Liver (tissue), 9 donors: ENCODE measurements around the gene LSM4. TPM values are rescaled to one million over a fixed set of nuclear protein-coding genes. Genes with fewer than 3 reads are reported as not detected.

Source experiments
- DNase-seq: peaks from one replicate; pipeline ENCODE4 v3.0.0-alpha.2; 2017; ENCODE audit warnings: low spot score
- H3K27ac ChIP-seq, 2 donors: one replicate each; pipeline ENCODE4 v1.7.0; 2013; ENCODE audit warnings: inconsistent platforms in 2 of 2, low read length in 2 of 2, control low read depth in 1 of 2, low read depth in 1 of 2, mild to moderate bottlenecking in 1 of 2
- H3K27me3 ChIP-seq, 4 donors: one replicate each; pipeline versions ENCODE4 v1.6.1 to v1.7.0; 2013; ENCODE audit warnings: low read length in 3 of 4, inconsistent platforms in 1 of 4, mild to moderate bottlenecking in 1 of 4, moderate library complexity in 1 of 4; ENCODE audit not compliant: control insufficient read depth in 4 of 4, insufficient read depth in 4 of 4
- H3K36me3 ChIP-seq, 4 donors: one replicate each; pipeline versions ENCODE4 v1.6.1 to v1.7.0; 2013; ENCODE audit warnings: low read length in 3 of 4, mild to moderate bottlenecking in 3 of 4, low read depth in 1 of 4, moderate library complexity in 1 of 4; ENCODE audit not compliant: control insufficient read depth in 4 of 4, insufficient read depth in 3 of 4
- H3K4me1 ChIP-seq, 4 donors: one replicate each; pipeline versions ENCODE4 v1.6.1 to v1.7.0; 2013; ENCODE audit warnings: low read length in 3 of 4, mild to moderate bottlenecking in 3 of 4, moderate library complexity in 1 of 4; ENCODE audit not compliant: control insufficient read depth in 4 of 4, insufficient read depth in 4 of 4
- H3K4me3 ChIP-seq, 3 donors: one replicate each; pipeline versions ENCODE4 v1.6.1 to v1.7.0; 2013; ENCODE audit warnings: low read length in 3 of 3, control low read depth in 1 of 3, low read depth in 1 of 3, mild to moderate bottlenecking in 1 of 3
- H3K9ac ChIP-seq, 2 donors: one replicate each; pipeline ENCODE4 v1.7.0; 2013; ENCODE audit warnings: low read length in 2 of 2, mild to moderate bottlenecking in 2 of 2, moderate library complexity in 2 of 2, control low read depth in 1 of 2, low read depth in 1 of 2
- H3K9me3 ChIP-seq, 4 donors: one replicate each; pipeline versions ENCODE4 v1.6.1 to v1.7.0; 2013; ENCODE audit warnings: low read length in 3 of 4; ENCODE audit not compliant: control insufficient read depth in 4 of 4
- ATF3 ChIP-seq: IDR thresholded peaks from 2 replicates; pipeline ENCODE4 v1.6.1; 2016; ENCODE audit warnings: antibody characterized with exemption
- CTCF ChIP-seq: fragments of 150-350 bp; IDR thresholded peaks from 2 replicates; pipeline ENCODE4 v1.5.1; 2017; ENCODE audit warnings: improper control_type of control experiment, low read depth, low read length; ENCODE audit not compliant: missing input control
- EGR1 ChIP-seq, 2 donors: IDR thresholded peaks; 2 replicates each; pipeline ENCODE4 v1.6.1; 2016 to 2018; ENCODE audit warnings: antibody characterized with exemption in 2 of 2, low read depth in 2 of 2
- FOXA1 ChIP-seq: IDR thresholded peaks from 2 replicates; pipeline ENCODE4 v1.6.1; 2016; ENCODE audit warnings: antibody characterized with exemption
- FOXA2 ChIP-seq: IDR thresholded peaks from 2 replicates; pipeline ENCODE4 v1.6.1; 2016; ENCODE audit warnings: antibody characterized with exemption
- GABPA ChIP-seq, 2 donors: IDR thresholded peaks in 1 of 2; conservative IDR thresholded peaks in 1 of 2; 2 replicates each; pipeline ENCODE4 v1.6.1; 2016; ENCODE audit warnings: antibody characterized with exemption in 2 of 2, mild to moderate bottlenecking in 1 of 2, moderate library complexity in 1 of 2
- HNF4A ChIP-seq, 2 donors: conservative IDR thresholded peaks; 2 replicates each; pipeline ENCODE4 v1.6.1; 2016; ENCODE audit warnings: antibody characterized with exemption in 2 of 2, mild to moderate bottlenecking in 2 of 2
- HNF4G ChIP-seq: IDR thresholded peaks from 2 replicates; pipeline ENCODE4 v1.6.1; 2016; ENCODE audit warnings: antibody characterized with exemption
- JUND ChIP-seq, 2 donors: IDR thresholded peaks; 2 replicates each; pipeline ENCODE4 v1.6.1; 2016; ENCODE audit warnings: antibody characterized with exemption in 2 of 2
- MAX ChIP-seq: IDR thresholded peaks from 2 replicates; pipeline ENCODE4 v1.6.1; 2016; ENCODE audit warnings: antibody characterized with exemption
- NR2F2 ChIP-seq: IDR thresholded peaks from 2 replicates; pipeline ENCODE4 v1.6.1; 2016; ENCODE audit warnings: antibody characterized with exemption
- RAD21 ChIP-seq, 2 donors: IDR thresholded peaks; 2 replicates each; pipeline ENCODE4 v1.6.1; 2016; ENCODE audit warnings: antibody characterized with exemption in 2 of 2, mild to moderate bottlenecking in 2 of 2
- REST ChIP-seq: IDR thresholded peaks from 2 replicates; pipeline ENCODE4 v1.6.1; 2016; ENCODE audit warnings: antibody characterized with exemption, mild to moderate bottlenecking
- RXRA ChIP-seq, 2 donors: IDR thresholded peaks; 2 replicates each; pipeline ENCODE4 v1.6.1; 2017 to 2018; ENCODE audit warnings: antibody characterized with exemption in 2 of 2, mild to moderate bottlenecking in 1 of 2
- SP1 ChIP-seq: IDR thresholded peaks from 2 replicates; pipeline ENCODE4 v1.6.1; 2018; ENCODE audit warnings: antibody characterized with exemption, mild to moderate bottlenecking
- TAF1 ChIP-seq: conservative IDR thresholded peaks from 2 replicates; pipeline ENCODE4 v1.6.1; 2016; ENCODE audit warnings: antibody characterized with exemption, mild to moderate bottlenecking
- YY1 ChIP-seq: IDR thresholded peaks from 2 replicates; pipeline ENCODE4 v1.6.1; 2016; ENCODE audit warnings: antibody characterized with exemption, mild to moderate bottlenecking
- ZBTB33 ChIP-seq: IDR thresholded peaks from 2 replicates; pipeline ENCODE4 v1.6.1; 2016; ENCODE audit warnings: antibody characterized with exemption
- WGBS: extraction: QIAGEN DNeasy Blood & Tissue Kit; methylation state at CpG from one replicate; pipeline ENCODE4 v1.1.7; 2013; 5-methylcytosine and 5-hydroxymethylcytosine counted together
- polyA plus RNA-seq, 2 donors: library from polyadenylated mRNA; stranded (reverse) in 1 of 2; unstranded in 1 of 2; fragments of 200-250 nt in 1 of 2; fragments of >200 nt in 1 of 2; fragmentation: Nextera tagmentation in 1 of 2; extraction: Ambion mirVana in 1 of 2; gene quantifications; one replicate each; pipeline versions ENCODE4 v1.2.1 to v1.2.3, GENCODE V29; 2013 to 2015
- total RNA-seq, 2 donors: library from RNA; depleted of rRNA; stranded (reverse); fragments of >200 nt; gene quantifications; one replicate each; pipeline ENCODE4 v1.2.3, GENCODE V29; 2014
- donor health status: healthy.
- donor health status: healthy.
- donor health status: healthy.
- donor health status: healthy.
- donor health status: healthy.

LSM4 gene
- total and polyA plus RNA-seq, 4 donors: 42.4 to 100 (median 75.1) TPM

GRCh38 chr19:18328340-18329034, 5.6 kb upstream of the LSM4 start:
- H3K4me3 ChIP-seq: peak overlapping the region in 2 of 3 donors; percentile 3 to 39
- peak overlapping the region; percentile 8 to 53 for H3K9ac ChIP-seq
- no peaks in the 10 kb centered on the region for H3K9me3 ChIP-seq
- DNase-seq: peak; percentile 89
- no peaks in the 10 kb centered on the region for H3K36me3 ChIP-seq
- peak overlapping the region; percentile 56 to 78 for H3K27ac ChIP-seq
- no peak for TF ChIP-seq HNF4G
- TF ChIP-seq GABPA (IDR thresholded peaks at IDR 0.05 in 1 of 2, conservative IDR thresholded peaks at IDR 0.05 in 1 of 2): peak in 1 of 2 donors; percentile 28
- peak; percentile 58 for TF ChIP-seq YY1
- TF ChIP-seq EGR1 (IDR thresholded peaks at IDR 0.05; ENCODE audit: low read depth in 2 of 2): no peak
- TF ChIP-seq HNF4A (conservative IDR thresholded peaks at IDR 0.05): peak; percentile 39 to 66
- TF ChIP-seq NR2F2: peak; percentile 51
- TF ChIP-seq RXRA (IDR thresholded peaks at IDR 0.05): peak; percentile 56 to 83
- peak; percentile 98 for TF ChIP-seq CTCF
- TF ChIP-seq ATF3: peak; percentile 54
- peak in 1 of 2 donors; percentile 67 for TF ChIP-seq JUND (IDR thresholded peaks at IDR 0.05)
- peak; percentile 42 for TF ChIP-seq ZBTB33
- TF ChIP-seq SP1: peak; percentile 85
- peak; percentile 93 to 95 for TF ChIP-seq RAD21 (IDR thresholded peaks at IDR 0.05)
- no peak for TF ChIP-seq FOXA2
- TF ChIP-seq REST: peak; percentile 79
- peaks cover 2 to 18% (median 12%) of the 10 kb centered on the region in 4 donors for H3K4me1 ChIP-seq
- 2% methylated on average over 9 of the region's 9 CpGs for WGBS
- H3K27me3 ChIP-seq: no peaks in the 10 kb centered on the region

GRCh38 chr19:18326772-18327171, 3.9 kb upstream of the LSM4 start:
- Histone ChIP-seq H3K4me1 (peaks cover 5 to 31% (median 23%) of the 10 kb centered on the region in 4 donors), H3K27me3 (no peaks in the 10 kb centered on the region), H3K4me3 (no peak overlapping the region), H3K9ac (no peak overlapping the region), H3K9me3 (no peaks in the 10 kb centered on the region), H3K36me3 (no peaks in the 10 kb centered on the region), H3K27ac (no peak overlapping the region)
- WGBS: 94% methylated on average over 5 of the region's 5 CpGs
- DNase-seq: no peak
- no peak for TF ChIP-seq MAX
- no peak for TF ChIP-seq HNF4G
- TF ChIP-seq FOXA1: no peak
- no peak for TF ChIP-seq ZBTB33
- no peak for TF ChIP-seq NR2F2
- no peak for TF ChIP-seq JUND (IDR thresholded peaks at IDR 0.05)
- no peak for TF ChIP-seq REST
- no peak for TF ChIP-seq TAF1
- no peak for TF ChIP-seq EGR1 (IDR thresholded peaks at IDR 0.05; ENCODE audit: low read depth in 2 of 2)
- no peak for TF ChIP-seq SP1
